RWPE1 (cell line): ENCODE data around the gene BAIAP2L2.

Experiments
- CTCF ChIA-PET: fragments of 350-600 bp; sonication (Branson Sonifier 250); formaldehyde crosslinking; extraction: SDS; loops from one replicate; lab custom pipeline; 2021; lab: Yijun Ruan, JAX
- POLR2A ChIA-PET: fragments of 400-600 bp; formaldehyde crosslinking; extraction: SDS; loops from one replicate; lab custom pipeline; 2020; ENCODE audit warnings: antibody characterized with exemption; ENCODE audit not compliant: low non-redundant PET; lab: Yijun Ruan, JAX
- DNase-seq: peaks from one replicate; pipeline ENCODE4 v3.0.0; 2012; ENCODE audit warnings: low spot score
- H3K27ac ChIP-seq: fragments of 450-650 bp; 2 replicates; pipeline ENCODE4 v1.5.1; 2017
- CTCF ChIP-seq: fragments of 450-650 bp; conservative IDR thresholded peaks from 2 replicates; pipeline ENCODE4 v1.5.1; 2017; ENCODE audit warnings: low read depth, mild to moderate bottlenecking

The BAIAP2L2 gene

GRCh38 chr22:38078046-38078840 lies 32.2 kb downstream of the BAIAP2L2 start:
- POLR2A ChIA-PET, result no interaction called here
- TF ChIP-seq CTCF, result no peak
- DNase-seq, result no peak
- no peak overlapping the region for H3K27ac ChIP-seq
- CTCF ChIA-PET, result no interaction called here

- H3K27ac ChIP-seq, result no peak overlapping the region
- DNase-seq, result no peak
- ChIA-PET CTCF (no interaction called here), POLR2A (no interaction called here)
- no peak for TF ChIP-seq CTCF
Measured at GRCh38 chr22:38077595-38077994, 32.9 kb downstream of the BAIAP2L2 start.

GRCh38 chr22:38077096-38077495 lies 33.4 kb downstream of the BAIAP2L2 start:
- CTCF ChIA-PET, result no interaction called here

GRCh38 chr22:38075961-38076360 lies 34.5 kb downstream of the BAIAP2L2 start:
- TF ChIP-seq CTCF, result no peak
- no peak overlapping the region; the same call in 1 of the 2 replicates for H3K27ac ChIP-seq
- ChIA-PET CTCF (no interaction called here), POLR2A (no interaction called here)
- no peak for DNase-seq

More at GRCh38 chr22:38077096-38077495, 33.4 kb downstream of the BAIAP2L2 start:
- no peak overlapping the region for H3K27ac ChIP-seq
- POLR2A ChIA-PET, result no interaction called here
- DNase-seq, result no peak
- no peak for TF ChIP-seq CTCF

- ChIA-PET CTCF (no interaction called here), POLR2A (no interaction called here)
- no peak for TF ChIP-seq CTCF
Measured at GRCh38 chr22:38075105-38075825, 35.2 kb downstream of the BAIAP2L2 start.

GRCh38 chr22:38074181-38075104 lies 36.0 kb downstream of the BAIAP2L2 start:
- no peak for DNase-seq
- POLR2A ChIA-PET, result no interaction called here

More at GRCh38 chr22:38075105-38075825, 35.2 kb downstream of the BAIAP2L2 start:
- no peak for DNase-seq
- no peak overlapping the region; the same call in 1 of the 2 replicates for H3K27ac ChIP-seq

More at GRCh38 chr22:38074181-38075104, 36.0 kb downstream of the BAIAP2L2 start:
- TF ChIP-seq CTCF, result no peak
- no peak overlapping the region for H3K27ac ChIP-seq
- CTCF ChIA-PET, result no interaction called here
